CD4-positive, CD25-positive, alpha-beta regulatory T cell (primary cell): ENCODE measurements around the gene KHDC4. TPM values are rescaled to one million over a fixed set of nuclear protein-coding genes. Genes with fewer than 3 reads are reported as not detected.
A peak's percentile ranks its signal among the peaks of the same experiment; 100 is the strongest.

Experiments used
- ATAC-seq, 2 donors: fragments of 150-1000 bp; cut with Tn5 transposase; one replicate each; pipeline ENCODE4 v1.10.0; 2021; ENCODE audit warnings: low read depth in 2 of 2, moderate number of reproducible peaks in 2 of 2, moderate library complexity in 1 of 2
- DNase-seq, 3 donors: peaks; one replicate each; pipeline versions ENCODE4 v3.0.0 to v3.0.0-alpha.2; 2012 to 2022; ENCODE audit warnings: mixed read lengths in 1 of 3
- H3K27ac ChIP-seq: one replicate; pipeline ENCODE4 v1.7.0; 2013; ENCODE audit warnings: mild to moderate bottlenecking, low read length; ENCODE audit not compliant: insufficient read depth, poor library complexity, severe bottlenecking
- H3K27me3 ChIP-seq: one replicate; pipeline ENCODE4 v1.7.0; 2013; ENCODE audit warnings: low read length; ENCODE audit not compliant: control insufficient read depth, insufficient read depth
- H3K36me3 ChIP-seq: one replicate; pipeline ENCODE4 v1.7.0; 2013; ENCODE audit warnings: mild to moderate bottlenecking, low read length, moderate library complexity; ENCODE audit not compliant: control insufficient read depth, insufficient read depth
- H3K4me1 ChIP-seq: 2 replicates; pipeline ENCODE4 v1.7.0; 2013; ENCODE audit warnings: mild to moderate bottlenecking, low read length; ENCODE audit not compliant: insufficient read depth, control insufficient read depth, poor library complexity, severe bottlenecking
- H3K4me3 ChIP-seq: one replicate; pipeline ENCODE4 v1.7.0; 2013; ENCODE audit warnings: low read depth, mild to moderate bottlenecking, low read length, moderate library complexity
- H3K9me3 ChIP-seq, 2 experiments: 1 replicate in 1 of 2; 2 replicates in 1 of 2; pipeline ENCODE4 v1.7.0; 2013; ENCODE audit warnings: low read length in 2 of 2, mild to moderate bottlenecking in 1 of 2, moderate library complexity in 1 of 2; ENCODE audit not compliant: control insufficient read depth in 2 of 2
- H3K27ac Mint-ChIP-seq, 3 donors: one replicate each; pipeline ENCODE4 v1.8.0; 2020 to 2022; ENCODE audit warnings: mild to moderate bottlenecking in 3 of 3, mixed read lengths in 3 of 3, moderate library complexity in 2 of 3
- H3K27me3 Mint-ChIP-seq: one replicate; pipeline ENCODE4 v1.8.0; 2022; ENCODE audit warnings: mild to moderate bottlenecking, mixed read lengths
- H3K36me3 Mint-ChIP-seq: one replicate; pipeline ENCODE4 v1.8.0; 2020; ENCODE audit warnings: mixed read lengths
- H3K4me1 Mint-ChIP-seq, 4 donors: one replicate each; pipeline ENCODE4 v1.8.0; 2020 to 2022; ENCODE audit warnings: mixed read lengths in 4 of 4, mild to moderate bottlenecking in 1 of 4
- H3K4me3 Mint-ChIP-seq, 4 donors: one replicate each; pipeline ENCODE4 v1.8.0; 2020 to 2022; ENCODE audit warnings: mild to moderate bottlenecking in 4 of 4, mixed read lengths in 4 of 4, moderate library complexity in 3 of 4
- H3K9me3 Mint-ChIP-seq, 7 donors: one replicate each; pipeline ENCODE4 v1.8.0; 2020 to 2022; ENCODE audit warnings: mixed read lengths in 7 of 7, mild to moderate bottlenecking in 3 of 7, moderate library complexity in 2 of 7
- polyA plus RNA-seq, 4 donors: library from polyadenylated mRNA; unstranded; fragments of 300-500 nt; fragmentation: Illumina TruSeq; gene quantifications; one replicate each; pipeline ENCODE4 v1.2.3, GENCODE V29; 2021
- total RNA-seq: library from RNA; stranded (reverse); gene quantifications from one replicate; pipeline ENCODE4 v1.2.3, GENCODE V29; 2022

Gene KHDC4
- total and polyA plus RNA-seq, 5 donors from 2014 or later = 7.4 to 60.1 (median 8.6) TPM

GRCh38 chr1:155920717-155921116, 13.5 kb downstream of the KHDC4 start:
- no peak for ATAC-seq
- Histone ChIP-seq H3K36me3 (peaks cover 88% of the 10 kb centered on the region), H3K4me1 (no peaks in the 10 kb centered on the region), H3K9me3 (no peaks in the 10 kb centered on the region), H3K4me3 (no peak overlapping the region), H3K27ac (no peak overlapping the region), H3K27me3 (no peaks in the 10 kb centered on the region)
- no peaks in the 10 kb centered on the region for H3K27me3 Mint-ChIP-seq
- H3K4me1 Mint-ChIP-seq = peaks cover 4 to 11% (median 5%) of the 10 kb centered on the region in 4 donors
- no peaks in the 10 kb centered on the region for H3K9me3 Mint-ChIP-seq
- H3K27ac Mint-ChIP-seq = no peak overlapping the region
- peaks cover 56% of the 10 kb centered on the region for H3K36me3 Mint-ChIP-seq
- H3K4me3 Mint-ChIP-seq = no peak overlapping the region
- no peak for DNase-seq

DNA sequence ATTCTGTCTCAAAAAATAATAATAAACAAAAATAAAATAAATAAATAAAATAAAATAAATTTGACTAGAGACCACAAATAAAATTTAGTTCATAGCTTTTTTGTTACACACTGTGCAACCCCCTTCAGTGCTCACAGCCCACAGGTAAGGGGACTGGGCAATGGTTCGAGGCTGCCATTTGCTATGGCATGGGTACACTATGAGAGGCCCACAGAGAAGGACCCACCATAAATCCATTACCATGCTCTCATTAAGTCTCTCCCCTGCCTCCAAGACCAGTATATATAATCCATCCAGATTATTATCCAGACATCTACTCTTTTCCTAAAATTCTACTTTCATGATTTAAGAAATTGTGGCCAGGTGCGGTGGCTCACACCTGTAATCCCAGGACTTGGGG, 14.4 kb downstream of the KHDC4 start:
- peaks cover 4 to 11% (median 5%) of the 10 kb centered on the region in 4 donors for H3K4me1 Mint-ChIP-seq
- no peaks in the 10 kb centered on the region for H3K9me3 ChIP-seq
- H3K36me3 ChIP-seq = peaks cover 90% of the 10 kb centered on the region
- DNase-seq = no peak
- peaks cover 54% of the 10 kb centered on the region for H3K36me3 Mint-ChIP-seq
- H3K27me3 ChIP-seq = no peaks in the 10 kb centered on the region
- H3K27ac Mint-ChIP-seq = no peak overlapping the region
- H3K4me3 ChIP-seq = no peak overlapping the region
- ATAC-seq = no peak
- H3K4me1 ChIP-seq = no peaks in the 10 kb centered on the region
- no peaks in the 10 kb centered on the region for H3K27me3 Mint-ChIP-seq
- no peak overlapping the region for H3K4me3 Mint-ChIP-seq
- H3K27ac ChIP-seq = no peak overlapping the region
- no peaks in the 10 kb centered on the region for H3K9me3 Mint-ChIP-seq

GRCh38 chr1:155918660-155919059, 15.6 kb downstream of the KHDC4 start:
- no peak for DNase-seq
- Mint-ChIP-seq H3K4me3 (no peak overlapping the region), H3K9me3 (no peaks in the 10 kb centered on the region), H3K4me1 (peaks cover 4 to 11% (median 5%) of the 10 kb centered on the region in 4 donors), H3K36me3 (peaks cover 60% of the 10 kb centered on the region), H3K27ac (no peak overlapping the region), H3K27me3 (no peaks in the 10 kb centered on the region)
- no peaks in the 10 kb centered on the region for H3K4me1 ChIP-seq
- ATAC-seq = no peak
- no peaks in the 10 kb centered on the region for H3K9me3 ChIP-seq
- H3K27ac ChIP-seq = no peak overlapping the region
- H3K36me3 ChIP-seq = peaks cover 90% of the 10 kb centered on the region
- no peak overlapping the region for H3K4me3 ChIP-seq
- H3K27me3 ChIP-seq = no peaks in the 10 kb centered on the region

- H3K36me3 Mint-ChIP-seq = peaks cover 44% of the 10 kb centered on the region
- H3K4me1 Mint-ChIP-seq = peaks cover 18 to 29% (median 23%) of the 10 kb centered on the region in 4 donors
- H3K27ac Mint-ChIP-seq = no peak overlapping the region
- Histone ChIP-seq H3K27ac (no peak overlapping the region), H3K4me1 (peaks cover 18% of the 10 kb centered on the region), H3K27me3 (no peaks in the 10 kb centered on the region), H3K4me3 (no peak overlapping the region), H3K36me3 (peaks cover 69% of the 10 kb centered on the region), H3K9me3 (no peaks in the 10 kb centered on the region)
- ATAC-seq (no peak), DNase-seq (no peak)
- peak overlapping the region in 1 of 4 donors; percentile 15 for H3K4me3 Mint-ChIP-seq
- H3K9me3 Mint-ChIP-seq = no peaks in the 10 kb centered on the region
- H3K27me3 Mint-ChIP-seq = no peaks in the 10 kb centered on the region
These were observed 20.1 kb downstream of the KHDC4 start for GRCh38 chr1:155913969-155914757.

GRCh38 chr1:155912056-155912536, 22.1 kb downstream of the KHDC4 start:
- H3K27ac Mint-ChIP-seq = peak overlapping the region; percentile 98
- Histone ChIP-seq H3K4me3 (peak overlapping the region; percentile 95), H3K27me3 (no peaks in the 10 kb centered on the region), H3K9me3 (no peaks in the 10 kb centered on the region), H3K27ac (peak overlapping the region; percentile 89), H3K4me1 (peaks cover 19% of the 10 kb centered on the region), H3K36me3 (peaks cover 57% of the 10 kb centered on the region)
- no peaks in the 10 kb centered on the region for H3K27me3 Mint-ChIP-seq
- peaks cover 38% of the 10 kb centered on the region for H3K36me3 Mint-ChIP-seq
- no peak for ATAC-seq
- H3K4me1 Mint-ChIP-seq = peaks cover 13 to 41% (median 21%) of the 10 kb centered on the region in 4 donors
- no peaks in the 10 kb centered on the region for H3K9me3 Mint-ChIP-seq
- DNase-seq = no peak
- peak overlapping the region; percentile 95 to 99 (median 98) for H3K4me3 Mint-ChIP-seq

GRCh38 chr1:155911156-155912055, 22.8 kb downstream of the KHDC4 start, which contains the start of gene RIT1:
Gene RIT1, minus strand, starts transcription at chr1:155911349. Its CDS starts 588 bp downstream, at chr1:155910761.
- peak within 1 kb of the TSS; percentile 89 for H3K27ac ChIP-seq
- Mint-ChIP-seq H3K9me3 (no peaks in the 10 kb centered on the region), H3K27me3 (no peaks in the 10 kb centered on the region), H3K27ac (peak within 1 kb of the TSS; percentile 98), H3K4me1 (peaks cover 13 to 41% (median 19%) of the 10 kb centered on the region in 4 donors), H3K4me3 (peak within 1 kb of the TSS; percentile 95 to 99 (median 98)), H3K36me3 (peaks cover 31% of the 10 kb centered on the region)
- H3K4me1 ChIP-seq = peaks cover 19% of the 10 kb centered on the region
- H3K36me3 ChIP-seq = peaks cover 55% of the 10 kb centered on the region
- DNase-seq = peak; percentile 78 to 89 (median 82)
- no peaks in the 10 kb centered on the region for H3K27me3 ChIP-seq
- H3K4me3 ChIP-seq = peak within 1 kb of the TSS; percentile 95
- H3K9me3 ChIP-seq = no peaks in the 10 kb centered on the region
- ATAC-seq = peak; percentile 98

DNA sequence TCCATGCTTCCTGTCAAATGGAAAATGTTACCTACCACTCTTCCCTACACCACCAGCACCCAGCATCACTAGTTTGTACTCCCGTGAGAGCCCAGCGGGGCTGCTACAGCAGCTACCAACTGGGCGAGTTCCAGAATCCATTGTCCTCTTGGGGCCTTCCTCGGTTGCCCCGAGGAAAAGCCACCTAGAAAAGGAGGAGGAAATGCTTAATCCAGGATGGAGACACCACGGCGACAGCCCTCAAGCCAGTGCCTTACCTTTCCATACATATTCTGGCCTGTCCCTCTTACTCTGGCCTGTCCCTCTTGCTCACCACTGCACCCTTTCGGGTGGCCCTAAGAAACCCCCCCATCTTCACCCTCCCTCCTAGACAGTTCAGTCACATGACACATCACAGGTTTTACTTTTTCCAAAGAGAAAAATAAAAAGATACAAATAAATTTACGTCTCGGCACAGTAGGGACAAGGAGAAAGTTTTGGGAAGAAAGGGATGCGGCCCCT, 23.5 kb downstream of the KHDC4 start:
- H3K36me3 Mint-ChIP-seq = peaks cover 27% of the 10 kb centered on the region
- peak overlapping the region; percentile 95 to 99 (median 98) for H3K4me3 Mint-ChIP-seq

More for the DNA sequence above, 23.5 kb downstream of the KHDC4 start:
- Histone ChIP-seq H3K27me3 (no peaks in the 10 kb centered on the region), H3K4me3 (peak overlapping the region; percentile 95), H3K4me1 (peaks cover 19% of the 10 kb centered on the region), H3K36me3 (peaks cover 51% of the 10 kb centered on the region), H3K9me3 (no peaks in the 10 kb centered on the region), H3K27ac (peak overlapping the region; percentile 89)
- peak in 2 of 3 donors; percentile 9 to 38 for DNase-seq
- peak overlapping the region; percentile 79 to 98 (median 98) for H3K27ac Mint-ChIP-seq
- H3K9me3 Mint-ChIP-seq = no peaks in the 10 kb centered on the region
- no peak for ATAC-seq
- no peaks in the 10 kb centered on the region for H3K27me3 Mint-ChIP-seq
- H3K4me1 Mint-ChIP-seq = peaks cover 13 to 41% (median 19%) of the 10 kb centered on the region in 4 donors
